ENCODE measurements around the gene CPNE5.
"Not testable (repeated sequence)": the region's sequence is repeated elsewhere in the genome, so short reads cannot be mapped to it uniquely, and the experiment has no call there.

The CPNE5 gene

DNA sequence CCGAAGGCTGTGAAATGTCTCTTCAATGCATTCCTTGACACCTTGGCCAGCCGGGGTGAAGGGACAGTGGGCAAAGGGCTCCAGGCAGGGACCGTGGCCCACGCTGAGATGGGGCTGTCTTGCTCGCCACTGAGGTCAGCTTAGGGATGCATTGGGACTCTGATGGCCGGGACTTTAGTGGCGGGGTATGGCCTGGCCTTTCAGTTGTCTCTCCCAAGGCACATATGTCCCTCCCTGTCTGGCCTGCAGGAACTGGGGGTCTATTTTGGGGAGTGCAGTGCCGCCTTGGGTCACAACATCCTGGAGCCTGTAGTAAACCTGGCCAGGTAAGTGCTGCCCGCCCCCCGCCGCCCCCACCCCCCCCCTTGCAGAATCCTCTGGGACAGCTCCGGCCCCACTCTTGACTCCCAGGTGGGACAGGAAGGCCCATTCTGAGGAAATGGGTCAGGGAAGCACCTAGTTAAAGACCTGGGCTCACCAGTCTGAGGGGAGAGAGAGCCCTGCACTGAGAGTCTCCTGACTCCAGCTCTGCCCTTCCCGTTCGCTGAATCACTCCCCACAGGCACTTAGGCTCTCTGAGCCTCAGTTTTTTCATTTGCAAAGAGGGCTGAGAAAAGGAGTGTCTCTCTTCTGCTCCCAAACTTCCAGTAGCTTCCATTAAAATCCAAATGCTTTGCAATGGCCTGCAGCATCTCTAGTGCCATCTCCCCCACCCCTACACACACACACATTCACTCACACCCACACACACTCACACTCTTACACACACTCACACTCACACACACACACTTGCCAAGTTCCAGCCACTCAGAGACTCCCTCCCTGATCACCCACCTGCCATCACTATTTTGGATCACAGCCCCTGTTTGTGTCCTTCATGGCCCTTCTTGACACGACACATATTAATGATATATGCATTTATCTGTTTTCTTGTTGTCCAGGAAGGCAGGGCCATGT, 108.5 kb downstream of the CPNE5 start:
- DNase-seq (ENCODE audit: insufficient read length, low spot score) (no peak), FAIRE-seq (no peak)
- no peak for TF ChIP-seq POLR2A (IDR thresholded peaks at IDR 0.05; ENCODE audit: low read depth, low read length)

- TF ChIP-seq POLR2A (IDR thresholded peaks at IDR 0.05; ENCODE audit: low read depth, low read length), result no peak
- DNase-seq (ENCODE audit: insufficient read length, low spot score) (no peak), FAIRE-seq (no peak)
Measured at GRCh38 chr6:36729161-36729524, 110.1 kb downstream of the CPNE5 start.

DNA sequence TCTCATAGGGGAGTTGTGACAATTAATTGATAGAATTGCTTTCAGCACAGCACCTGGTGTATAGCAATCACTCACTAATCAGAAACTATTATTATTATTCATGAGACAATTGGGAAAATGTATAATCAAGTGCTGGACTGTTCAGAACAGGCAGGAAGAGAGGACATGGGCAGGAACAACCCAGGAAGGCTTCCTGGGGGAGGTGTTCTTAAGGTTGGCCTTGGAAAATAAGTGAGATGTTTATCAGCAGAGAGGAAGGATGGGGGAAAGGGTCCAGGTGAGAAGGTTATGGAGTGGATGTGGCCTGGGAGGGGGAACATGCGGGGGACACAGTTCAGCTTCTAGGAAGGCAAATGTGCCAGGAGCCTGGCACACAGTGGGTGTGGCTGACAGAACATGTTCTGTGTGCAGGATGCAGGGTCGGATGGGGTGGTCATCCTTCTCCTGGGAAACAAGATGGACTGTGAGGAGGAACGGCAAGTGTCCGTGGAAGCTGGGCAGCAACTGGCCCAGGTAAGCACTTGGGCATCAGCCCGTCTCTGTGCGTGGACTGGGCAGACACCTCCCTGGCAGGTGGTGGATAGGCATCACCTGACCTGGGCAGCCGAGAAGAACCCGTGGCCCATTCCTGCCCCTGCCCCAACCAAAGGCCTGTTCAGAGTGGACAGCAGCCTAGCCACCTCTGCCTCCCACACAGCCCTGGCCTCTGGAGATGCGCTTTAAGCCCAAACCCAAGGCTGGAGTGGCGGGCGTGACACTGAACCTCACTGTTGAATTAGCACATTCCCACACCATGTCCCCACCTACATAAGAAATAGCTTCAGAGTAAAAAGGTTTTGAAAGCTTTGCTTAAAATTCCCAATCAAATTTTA, 110.7 kb downstream of the CPNE5 start:
- no peak for DNase-seq (ENCODE audit: insufficient read length, low spot score)
- FAIRE-seq, result no peak
- no peak for TF ChIP-seq POLR2A (IDR thresholded peaks at IDR 0.05; ENCODE audit: low read depth, low read length)

DNA sequence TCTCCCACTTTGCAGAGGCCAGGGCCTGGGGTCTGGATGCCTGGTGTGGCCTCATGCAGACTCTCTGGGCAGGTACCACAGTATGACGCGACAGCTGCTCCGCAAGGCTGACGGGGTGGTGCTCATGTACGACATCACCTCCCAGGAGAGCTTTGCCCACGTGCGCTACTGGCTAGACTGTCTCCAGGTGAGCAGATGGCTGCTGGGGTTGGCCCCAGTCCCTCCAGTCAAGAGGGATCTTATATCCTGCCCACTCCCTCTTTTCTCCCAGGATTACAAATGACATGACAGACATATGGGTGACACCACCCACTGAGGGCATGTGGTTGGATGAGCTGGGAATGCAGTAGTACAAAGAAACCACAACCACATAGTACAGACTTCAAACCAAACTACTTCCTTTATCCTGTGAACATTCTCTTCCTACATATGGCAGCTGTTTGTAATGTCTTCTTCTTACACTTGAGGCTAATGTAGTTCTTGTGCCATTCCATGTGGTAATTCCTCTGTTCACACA, 111.7 kb downstream of the CPNE5 start:
- no peak for TF ChIP-seq POLR2A (IDR thresholded peaks at IDR 0.05; ENCODE audit: low read depth, low read length)
- DNase-seq (ENCODE audit: insufficient read length, low spot score), result no peak
- no peak for FAIRE-seq

GRCh38 chr6:36725581-36725980, 113.7 kb downstream of the CPNE5 start:
- no peak for DNase-seq (ENCODE audit: insufficient read length, low spot score)
- FAIRE-seq, result no peak
- TF ChIP-seq POLR2A (IDR thresholded peaks at IDR 0.05; ENCODE audit: low read depth, low read length), result no peak

GRCh38 chr6:36724514-36725390, 114.5 kb downstream of the CPNE5 start:
- DNase-seq (ENCODE audit: insufficient read length, low spot score) (peak; percentile 65), FAIRE-seq (peak; percentile 41)
- no peak for TF ChIP-seq POLR2A (IDR thresholded peaks at IDR 0.05; ENCODE audit: low read depth, low read length)

DNA sequence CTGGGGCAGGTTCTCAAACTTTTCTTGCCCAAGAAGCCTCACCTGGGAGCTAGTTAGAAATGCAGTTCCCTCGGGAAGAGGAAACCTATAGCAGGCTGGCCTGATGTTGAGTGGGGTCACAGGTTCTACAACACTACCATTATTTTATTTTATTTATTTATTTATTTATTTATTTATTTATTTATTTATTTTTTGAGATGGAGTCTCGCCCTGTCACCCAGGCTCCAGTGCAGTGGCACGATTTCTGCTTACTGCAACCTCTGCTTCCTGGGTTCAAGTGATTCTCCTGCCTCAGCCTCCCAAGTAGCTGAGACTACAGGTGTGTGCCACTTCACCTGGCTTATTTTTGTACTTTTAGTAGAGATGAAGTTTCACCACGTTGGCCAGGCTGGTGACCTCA, 115.3 kb downstream of the CPNE5 start:
- not testable (repeated sequence) for DNase-seq (ENCODE audit: insufficient read length, low spot score); FAIRE-seq

GRCh38 chr6:36722879-36723278, 116.4 kb downstream of the CPNE5 start:
- no peak for TF ChIP-seq POLR2A (IDR thresholded peaks at IDR 0.05; ENCODE audit: low read depth, low read length)
- FAIRE-seq (no peak), DNase-seq (ENCODE audit: insufficient read length, low spot score) (no peak)

DNA sequence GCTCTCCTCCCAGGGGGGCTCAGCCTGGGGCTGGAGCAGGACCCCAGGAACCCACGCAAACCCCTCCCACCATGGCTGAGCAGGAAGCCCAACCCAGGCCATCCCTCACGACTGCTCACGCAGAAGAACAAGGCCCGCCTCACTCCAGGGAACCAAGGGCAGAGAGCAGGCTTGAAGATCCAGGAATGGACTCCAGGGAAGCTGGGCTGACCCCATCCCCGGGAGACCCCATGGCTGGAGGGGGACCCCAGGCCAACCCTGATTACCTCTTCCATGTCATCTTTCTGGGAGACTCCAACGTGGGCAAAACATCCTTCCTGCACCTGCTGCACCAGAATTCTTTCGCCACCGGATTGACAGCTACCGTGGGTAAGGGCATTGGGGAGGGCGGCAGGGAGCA, 116.9 kb downstream of the CPNE5 start:
- TF ChIP-seq POLR2A (IDR thresholded peaks at IDR 0.05; ENCODE audit: low read depth, low read length), result no peak
- DNase-seq (ENCODE audit: insufficient read length, low spot score) (no peak), FAIRE-seq (no peak)

DNA sequence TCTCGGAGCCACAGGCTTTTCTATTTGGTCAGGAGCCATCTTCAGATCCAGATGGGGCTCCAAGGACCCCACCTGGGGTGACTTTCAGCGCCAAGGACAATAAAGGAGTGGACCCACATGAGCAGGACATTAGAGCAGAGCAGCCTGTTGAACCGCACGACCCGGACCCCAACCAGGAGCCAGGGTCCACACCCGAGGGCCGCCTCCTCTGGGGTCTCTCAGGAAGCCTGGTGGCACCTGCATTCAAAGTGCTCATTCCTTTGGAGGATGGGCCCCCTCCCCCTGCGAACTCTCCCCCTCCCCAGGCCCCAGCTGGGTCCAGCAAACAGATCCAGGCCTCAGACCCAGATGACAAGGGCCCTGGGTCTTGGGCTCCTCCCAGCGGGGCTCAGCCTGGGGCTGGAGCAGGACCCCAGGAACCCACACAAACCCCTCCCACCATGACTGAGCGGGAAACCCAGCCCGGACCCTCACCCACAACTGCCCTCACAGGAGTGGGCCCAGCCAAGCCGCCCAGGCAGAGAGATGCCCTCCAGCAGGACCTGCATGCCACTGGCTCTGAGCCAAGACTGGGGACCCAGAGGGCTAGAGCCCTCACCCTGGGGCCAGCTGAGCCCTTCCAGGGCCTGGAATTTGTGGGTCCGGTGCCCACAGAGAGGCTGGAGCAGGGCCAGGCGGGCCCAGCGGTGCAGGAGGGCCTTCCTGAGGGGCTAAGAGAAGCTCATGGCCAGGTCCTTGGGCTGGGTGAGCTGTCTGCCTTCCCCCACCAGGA, 117.7 kb downstream of the CPNE5 start:
- DNase-seq (ENCODE audit: insufficient read length, low spot score) (no peak), FAIRE-seq (no peak)
- TF ChIP-seq POLR2A (IDR thresholded peaks at IDR 0.05; ENCODE audit: low read depth, low read length), result no peak

GRCh38 chr6:36720251-36721141, 118.7 kb downstream of the CPNE5 start:
- TF ChIP-seq POLR2A (IDR thresholded peaks at IDR 0.05; ENCODE audit: low read depth, low read length), result no peak

DNA sequence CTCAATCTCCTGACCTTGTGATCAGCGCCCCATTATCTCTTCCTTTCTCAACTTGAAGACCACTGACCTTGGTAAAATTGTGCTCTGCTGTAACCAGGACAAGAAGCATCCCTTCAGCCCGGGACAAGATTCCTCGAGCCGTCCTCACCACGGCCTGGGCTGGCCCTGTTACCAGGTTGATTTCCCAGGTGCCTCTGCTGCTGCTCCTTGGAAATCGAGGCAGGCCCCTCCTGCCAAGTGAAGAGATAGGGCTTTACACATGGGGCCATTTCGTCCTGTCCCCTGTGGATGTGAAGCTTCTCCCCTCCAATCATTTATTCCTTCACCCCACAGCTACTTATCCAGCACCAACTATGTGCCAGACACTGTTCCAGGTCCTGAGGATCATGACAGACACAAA, 120.1 kb downstream of the CPNE5 start:
- no peak for TF ChIP-seq POLR2A (IDR thresholded peaks at IDR 0.05; ENCODE audit: low read depth, low read length)
- no peak for FAIRE-seq
- no peak for DNase-seq (ENCODE audit: insufficient read length, low spot score)

More at GRCh38 chr6:36720251-36721141, 118.7 kb downstream of the CPNE5 start:
- FAIRE-seq (no peak), DNase-seq (ENCODE audit: insufficient read length, low spot score) (no peak)
